HG03469 (cell line): ENCODE measurements around the gene POU2F3.

Experiments used
- ATAC-seq: cut with Tn5 transposase; IDR thresholded peaks from one replicate; pipeline ENCODE4 v1.9.1; 2021; ENCODE audit warnings: mild to moderate bottlenecking, moderate library complexity, moderate number of reproducible peaks; ENCODE audit not compliant: unreplicated experiment

The POU2F3 gene

GRCh38 chr11:120316880-120317688, 77.1 kb downstream of the POU2F3 start:
- ATAC-seq: no peak

- no peak for ATAC-seq
Measured at GRCh38 chr11:120317689-120318480, 77.9 kb downstream of the POU2F3 start.

- ATAC-seq: no peak
Measured at GRCh38 chr11:120318906-120319305, 79.0 kb downstream of the POU2F3 start.

- ATAC-seq: no peak
Measured at GRCh38 chr11:120324932-120325810, 85.2 kb downstream of the POU2F3 start, which contains the start of gene TLCD5. Gene TLCD5 (plus strand): TSS chr11:120325299. CDS start chr11:120327442, 2,143 bp downstream.

- ATAC-seq: no peak
Measured at GRCh38 chr11:120326228-120326627, 86.3 kb downstream of the POU2F3 start.

GRCh38 chr11:120326845-120327281, 86.9 kb downstream of the POU2F3 start:
- ATAC-seq: no peak

- no peak for ATAC-seq
Measured at GRCh38 chr11:120327311-120327710, 87.4 kb downstream of the POU2F3 start.

- no peak for ATAC-seq
Measured at GRCh38 chr11:120329556-120329955, 89.6 kb downstream of the POU2F3 start.

GRCh38 chr11:120330045-120330444, 90.1 kb downstream of the POU2F3 start:
- no peak for ATAC-seq

GRCh38 chr11:120331301-120331996, 91.5 kb downstream of the POU2F3 start:
- ATAC-seq: no peak

GRCh38 chr11:120332822-120333716, 93.1 kb downstream of the POU2F3 start:
- ATAC-seq: no peak

GRCh38 chr11:120333801-120334200, 93.9 kb downstream of the POU2F3 start:
- ATAC-seq: no peak

GRCh38 chr11:120334332-120334731, 94.4 kb downstream of the POU2F3 start:
- ATAC-seq: no peak

- ATAC-seq: no peak
Measured at GRCh38 chr11:120334894-120335462, 95.0 kb downstream of the POU2F3 start.

- ATAC-seq: no peak
Measured at GRCh38 chr11:120335556-120335907, 95.6 kb downstream of the POU2F3 start.

GRCh38 chr11:120335908-120336640, 96.1 kb downstream of the POU2F3 start, which contains the start of gene ARHGEF12:
Gene ARHGEF12 (plus strand): TSS chr11:120336413. CDS start chr11:120337244, 831 bp downstream.
- ATAC-seq: no peak

- no peak for ATAC-seq
Measured at GRCh38 chr11:120336641-120337354, 96.9 kb downstream of the POU2F3 start.
